BLaER1 treated with 17β-estradiol and CSF1 and Interleukin-3, amounts not matched to agents 10 nM and 100 nM (cell line): ENCODE data around the gene LIX1L.
"Not testable (repeated sequence)": the region's sequence is repeated elsewhere in the genome, so short reads cannot be mapped to it uniquely, and the experiment has no call there.

Source experiments
- H3K27ac ChIP-seq, 11 experiments: shearing (Covaris generic); formaldehyde crosslinking; 2 replicates each; pipeline ENCODE4 v1.8.1; 2022
- H3K27me3 ChIP-seq, 11 experiments: shearing (Covaris generic); formaldehyde crosslinking; 2 replicates each; pipeline ENCODE4 v1.8.1; 2022
- H3K36me3 ChIP-seq, 11 experiments: shearing (Covaris generic); formaldehyde crosslinking; 2 replicates each; pipeline ENCODE4 v1.8.1; 2022
- H3K4me1 ChIP-seq, 10 experiments: shearing (Covaris generic); formaldehyde crosslinking; 2 replicates each; pipeline ENCODE4 v1.8.1; 2022
- H3K4me2 ChIP-seq, 11 experiments: shearing (Covaris generic); formaldehyde crosslinking; 2 replicates each; pipeline ENCODE4 v1.8.1; 2022
- H3K4me3 ChIP-seq, 10 experiments: shearing (Covaris generic); formaldehyde crosslinking; 2 replicates each; pipeline ENCODE4 v1.8.1; 2022
- H3K9ac ChIP-seq, 11 experiments: shearing (Covaris generic); formaldehyde crosslinking; 2 replicates each; pipeline ENCODE4 v1.8.1; 2022
- H3K9me3 ChIP-seq, 11 experiments: shearing (Covaris generic); formaldehyde crosslinking; replicated peaks in 1 of 11; 2 replicates each; pipeline ENCODE4 v1.8.1; 2022
- H4K20me1 ChIP-seq, 11 experiments: shearing (Covaris generic); formaldehyde crosslinking; 2 replicates each; pipeline ENCODE4 v1.8.1; 2022
- Cebpa-rat ChIP-seq, 11 experiments: shearing (Covaris generic); IDR thresholded peaks; 2 replicates each; pipeline ENCODE4 v1.8.1; 2022

The LIX1L gene

GRCh38 chr1:145944532-145944931 lies 13.3 kb downstream of the LIX1L start:
- Histone ChIP-seq H3K4me2 (no peak overlapping the region), H3K27me3 (no peaks in the 10 kb centered on the region), H3K36me3 (peaks cover 11 to 91% (median 73%) of the 10 kb centered on the region in 11 experiments; a peak in 21 of 22 replicates), H3K4me1 (peaks cover 0 to 6% (median 0%) of the 10 kb centered on the region in 10 experiments; a peak in 1 of 20 replicates), H3K9ac (no peak overlapping the region), H3K27ac (no peak overlapping the region), H4K20me1 (peaks cover 0 to 12% (median 0%) of the 10 kb centered on the region in 11 experiments; a peak in 2 of 22 replicates), H3K9me3 (no peaks in the 10 kb centered on the region), H3K4me3 (no peak overlapping the region)
- no peak for TF ChIP-seq Cebpa-rat (IDR thresholded peaks at IDR 0.05)

GRCh38 chr1:145942871-145943270 lies 14.9 kb downstream of the LIX1L start:
- H3K36me3 ChIP-seq, result peaks cover 11 to 98% (median 68%) of the 10 kb centered on the region in 11 experiments; a peak in 21 of 22 replicates
- H3K9ac ChIP-seq, result no peak overlapping the region

DNA sequence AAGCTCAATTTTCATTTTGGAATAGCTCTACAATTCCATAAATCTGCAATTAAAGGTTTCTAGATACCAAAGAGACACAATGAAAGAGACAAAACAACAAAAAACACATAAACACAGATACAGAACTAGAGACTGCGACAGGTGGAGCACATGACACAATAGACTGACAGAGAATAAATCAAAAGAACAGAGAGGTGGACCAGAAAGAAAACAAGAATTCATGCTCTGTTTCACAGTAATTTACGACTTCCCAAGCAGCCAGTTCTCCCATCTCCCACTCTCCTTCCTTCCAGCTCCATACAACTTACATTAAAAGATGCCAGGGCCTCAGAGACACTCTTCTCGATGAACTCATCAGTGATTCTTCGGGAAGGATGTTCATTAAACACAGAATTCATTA lies 15.4 kb downstream of the LIX1L start:
- Histone ChIP-seq H4K20me1 (no peaks in the 10 kb centered on the region), H3K27me3 (no peaks in the 10 kb centered on the region), H3K36me3 (peaks cover 13 to 98% (median 69%) of the 10 kb centered on the region in 11 experiments), H3K9me3 (no peaks in the 10 kb centered on the region), H3K4me1 (peaks cover 0 to 6% (median 0%) of the 10 kb centered on the region in 10 experiments; a peak in 1 of 20 replicates), H3K9ac (no peak overlapping the region), H3K27ac (no peak overlapping the region), H3K4me2 (no peak overlapping the region), H3K4me3 (no peak overlapping the region)
- no peak for TF ChIP-seq Cebpa-rat (IDR thresholded peaks at IDR 0.05)

More at GRCh38 chr1:145942871-145943270, 14.9 kb downstream of the LIX1L start:
- H4K20me1 ChIP-seq, result peaks cover 0 to 4% (median 0%) of the 10 kb centered on the region in 11 experiments; a peak in 1 of 22 replicates
- peaks cover 0 to 6% (median 0%) of the 10 kb centered on the region in 10 experiments; a peak in 1 of 20 replicates for H3K4me1 ChIP-seq
- no peaks in the 10 kb centered on the region for H3K27me3 ChIP-seq
- no peak overlapping the region for H3K4me3 ChIP-seq
- no peak overlapping the region for H3K4me2 ChIP-seq
- H3K9me3 ChIP-seq, result no peaks in the 10 kb centered on the region
- no peak for TF ChIP-seq Cebpa-rat (IDR thresholded peaks at IDR 0.05)
- no peak overlapping the region for H3K27ac ChIP-seq

GRCh38 chr1:145937436-145937835 lies 20.4 kb downstream of the LIX1L start:
- Histone ChIP-seq H3K36me3 (peaks cover 32 to 87% (median 70%) of the 10 kb centered on the region in 11 experiments), H3K9me3 (no peaks in the 10 kb centered on the region), H3K27me3 (no peaks in the 10 kb centered on the region), H3K4me3 (no peak overlapping the region), H3K27ac (no peak overlapping the region), H3K4me2 (no peak overlapping the region), H3K9ac (no peak overlapping the region), H3K4me1 (peaks cover 10 to 16% (median 13%) of the 10 kb centered on the region in 10 experiments), H4K20me1 (no peaks in the 10 kb centered on the region)
- no peak for TF ChIP-seq Cebpa-rat (IDR thresholded peaks at IDR 0.05)

DNA sequence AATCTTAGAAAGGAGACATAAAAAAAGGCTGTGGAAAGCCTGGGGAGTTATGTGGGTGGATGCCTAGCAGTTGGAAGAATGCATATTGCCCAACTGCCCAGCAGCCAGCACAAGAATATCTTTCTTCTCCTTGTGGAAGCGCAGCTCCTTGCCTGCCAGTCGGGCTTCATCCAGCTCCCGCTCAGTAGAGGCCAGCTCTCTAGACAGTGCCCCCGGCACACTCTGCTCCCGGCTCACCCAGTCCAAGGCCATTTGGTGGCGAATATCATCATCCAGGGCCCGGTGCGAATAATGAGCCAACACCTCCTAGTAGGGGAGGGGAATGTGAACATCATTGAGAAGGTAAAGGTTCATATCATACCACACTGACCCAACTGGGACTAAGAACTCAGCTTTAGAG lies 21.6 kb downstream of the LIX1L start:
- H4K20me1 ChIP-seq, result no peaks in the 10 kb centered on the region
- no peaks in the 10 kb centered on the region for H3K27me3 ChIP-seq
- no peak for TF ChIP-seq Cebpa-rat (IDR thresholded peaks at IDR 0.05)
- H3K27ac ChIP-seq, result no peak overlapping the region
- no peak overlapping the region for H3K4me3 ChIP-seq
- no peaks in the 10 kb centered on the region for H3K9me3 ChIP-seq
- H3K9ac ChIP-seq, result no peak overlapping the region
- H3K4me2 ChIP-seq, result no peak overlapping the region
- H3K4me1 ChIP-seq, result peaks cover 12 to 18% (median 16%) of the 10 kb centered on the region in 10 experiments
- peaks cover 32 to 80% (median 58%) of the 10 kb centered on the region in 11 experiments for H3K36me3 ChIP-seq

DNA sequence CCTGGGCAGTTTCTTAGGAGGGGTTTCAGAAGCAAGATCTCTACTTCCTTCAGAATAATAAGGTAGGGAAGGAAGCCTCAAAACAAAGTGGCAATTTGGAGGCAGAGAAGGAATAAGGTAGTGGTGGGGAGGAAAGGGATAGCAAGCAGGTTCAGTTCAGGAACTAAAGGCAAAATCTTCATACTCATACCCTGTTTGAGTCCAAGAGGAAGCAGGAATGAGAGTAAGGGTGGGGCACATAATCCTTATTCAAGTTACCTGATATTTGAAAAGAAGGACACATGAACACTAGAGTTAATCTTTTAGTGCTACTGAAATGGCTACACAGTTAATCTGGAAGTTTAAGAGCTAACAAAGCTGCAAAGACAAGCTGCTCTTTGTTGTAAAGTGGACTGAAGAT lies 22.1 kb downstream of the LIX1L start:
- Histone ChIP-seq H3K4me3 (no peak overlapping the region), H3K9ac (no peak overlapping the region)

GRCh38 chr1:145932522-145933009 lies 25.3 kb downstream of the LIX1L start:
- Histone ChIP-seq H3K36me3 (peaks cover 22 to 47% (median 38%) of the 10 kb centered on the region in 11 experiments), H3K27ac (peak overlapping the region in 5 of 11 experiments; percentile 3 to 45 (median 25); a peak in 5 of 22 replicates), H3K4me1 (peaks cover 19 to 28% (median 25%) of the 10 kb centered on the region in 10 experiments), H3K4me2 (peak overlapping the region; percentile 29 to 68 (median 58); a peak in 21 of 22 replicates)
- not testable (repeated sequence) for H3K27me3 ChIP-seq, H4K20me1 ChIP-seq, H3K9me3 ChIP-seq, H3K9ac ChIP-seq, H3K4me3 ChIP-seq

More for the DNA sequence above, 22.1 kb downstream of the LIX1L start:
- peaks cover 12 to 18% (median 16%) of the 10 kb centered on the region in 10 experiments for H3K4me1 ChIP-seq
- no peaks in the 10 kb centered on the region for H3K9me3 ChIP-seq
- no peak for TF ChIP-seq Cebpa-rat (IDR thresholded peaks at IDR 0.05)
- H3K27me3 ChIP-seq, result no peaks in the 10 kb centered on the region
- no peaks in the 10 kb centered on the region for H4K20me1 ChIP-seq
- H3K27ac ChIP-seq, result no peak overlapping the region
- H3K36me3 ChIP-seq, result peaks cover 30 to 75% (median 54%) of the 10 kb centered on the region in 11 experiments
- no peak overlapping the region for H3K4me2 ChIP-seq

DNA sequence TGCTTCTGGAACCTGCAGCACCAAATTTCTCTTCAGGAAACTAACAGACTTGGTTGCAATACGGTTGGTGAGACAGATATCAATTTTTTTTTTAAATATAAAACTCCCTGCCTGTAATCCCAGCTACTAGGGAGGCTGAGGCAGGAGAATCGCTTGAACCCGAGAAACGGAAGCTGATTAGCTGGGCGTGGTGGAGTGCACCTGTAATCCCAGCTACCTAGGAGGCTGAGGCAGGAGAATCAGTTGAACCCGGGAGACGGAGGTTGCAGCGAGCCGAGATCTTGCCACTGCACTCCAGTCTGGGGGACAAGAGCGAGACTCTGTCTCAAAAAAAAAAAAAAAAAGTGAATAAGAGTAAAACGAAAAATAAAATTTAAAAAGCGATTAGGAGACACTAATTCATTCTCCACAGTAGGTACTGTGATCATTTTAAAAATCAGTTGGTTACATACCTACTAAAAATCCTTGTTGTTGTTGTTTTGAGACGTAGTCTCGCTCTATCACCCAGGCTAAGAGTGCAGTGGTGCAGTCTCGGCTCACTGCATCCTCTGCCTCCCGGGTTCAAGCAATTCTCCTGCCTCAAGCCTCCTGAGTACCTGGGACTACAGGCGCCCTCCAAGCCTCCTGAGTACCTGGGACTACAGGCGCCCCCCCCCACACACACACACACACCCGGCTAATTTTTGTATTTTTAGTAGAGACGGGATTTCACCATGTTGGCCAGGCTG lies 29.7 kb downstream of the LIX1L start:
- Histone ChIP-seq H3K9ac (peak overlapping the region; percentile 90 to 99 (median 94)), H3K4me2 (peak overlapping the region; percentile 82 to 97 (median 89)), H4K20me1 (peaks cover 0 to 14% (median 0%) of the 10 kb centered on the region in 11 experiments; a peak in 4 of 22 replicates), H3K9me3 (no peaks in the 10 kb centered on the region), H3K27me3 (no peaks in the 10 kb centered on the region), H3K36me3 (peaks cover 15 to 29% (median 25%) of the 10 kb centered on the region in 11 experiments), H3K4me1 (peaks cover 26 to 35% (median 28%) of the 10 kb centered on the region in 10 experiments), H3K27ac (peak overlapping the region; percentile 94 to 100 (median 96)), H3K4me3 (peak overlapping the region; percentile 74 to 94 (median 80))
- no peak for TF ChIP-seq Cebpa-rat (IDR thresholded peaks at IDR 0.05)
